Loucy (cell line): ENCODE data around the gene SAMD1.

Experiments used
- H2AFZ ChIP-seq: fragments of 200-600 bp; sonication (generic); 2 replicates; pipeline ENCODE4 v1.6.0; 2016; ENCODE audit warnings: antibody characterized with exemption, mild to moderate bottlenecking, low read length, moderate library complexity
- H3F3A ChIP-seq: fragments of 200-600 bp; 2 replicates; pipeline ENCODE4 v1.6.0; 2016; ENCODE audit warnings: antibody characterized with exemption, low read depth, mild to moderate bottlenecking
- H3K27me3 ChIP-seq: fragments of 200-600 bp; sonication (generic); 2 replicates; pipeline ENCODE4 v1.6.1; 2014; ENCODE audit warnings: low read length, mild to moderate bottlenecking; ENCODE audit not compliant: insufficient read depth, poor library complexity, severe bottlenecking
- H3K36me3 ChIP-seq: fragments of 200-600 bp; sonication (generic); 2 replicates; pipeline ENCODE4 v1.6.1; 2016; ENCODE audit warnings: low read length; ENCODE audit not compliant: insufficient read depth
- H3K4me1 ChIP-seq: fragments of 200-600 bp; sonication (generic); 2 replicates; pipeline ENCODE4 v1.5.1; 2014; ENCODE audit warnings: low read length, mild to moderate bottlenecking; ENCODE audit not compliant: insufficient read depth, poor library complexity, severe bottlenecking
- H3K4me2 ChIP-seq: fragments of 200-600 bp; sonication (generic); 2 replicates; pipeline ENCODE4 v1.6.0; 2014; ENCODE audit warnings: antibody characterized with exemption, low read length, low read depth, mild to moderate bottlenecking; ENCODE audit not compliant: poor library complexity, severe bottlenecking
- H3K4me3 ChIP-seq: fragments of 200-600 bp; sonication (generic); 2 replicates; pipeline ENCODE4 v1.5.1; 2014; ENCODE audit warnings: low read length, mild to moderate bottlenecking, mixed read lengths; ENCODE audit not compliant: poor library complexity, severe bottlenecking
- H3K79me2 ChIP-seq: fragments of 200-600 bp; sonication (generic); 2 replicates; pipeline ENCODE4 v1.6.1; 2014; ENCODE audit warnings: low read length; ENCODE audit not compliant: insufficient read depth
- H3K9ac ChIP-seq: fragments of 200-600 bp; sonication (generic); 2 replicates; pipeline ENCODE4 v1.6.0; 2014; ENCODE audit warnings: mild to moderate bottlenecking, low read depth, low read length, moderate library complexity; ENCODE audit not compliant: poor library complexity, severe bottlenecking
- H3K9me2 ChIP-seq: fragments of 200-600 bp; sonication (generic); replicated peaks from 2 replicates; pipeline ENCODE4 v1.6.1; 2016; ENCODE audit warnings: low read depth, low read length, mixed read lengths
- H3K9me3 ChIP-seq: fragments of 200-600 bp; sonication (generic); 2 replicates; pipeline ENCODE4 v1.6.1; 2014; ENCODE audit warnings: mild to moderate bottlenecking, antibody characterized with exemption, low read length, low read depth; ENCODE audit not compliant: insufficient read depth
- H4K20me1 ChIP-seq: fragments of 200-600 bp; sonication (generic); 2 replicates; pipeline ENCODE4 v1.6.0; 2014; ENCODE audit warnings: antibody characterized with exemption, low read length, mild to moderate bottlenecking; ENCODE audit not compliant: insufficient read depth, poor library complexity, severe bottlenecking
- EZH2phosphoT487 ChIP-seq: fragments of 200-600 bp; IDR thresholded peaks from 2 replicates; pipeline ENCODE4 v1.6.1; 2018; ENCODE audit warnings: antibody characterized with exemption, mild to moderate bottlenecking, moderate library complexity, borderline replicate concordance
- TF ChIP-seq, protein P1 (sequence below): fragments of 200-600 bp; sonication (generic); conservative IDR thresholded peaks from 2 replicates; pipeline ENCODE4 v1.5.1; 2014; ENCODE audit warnings: mild to moderate bottlenecking, antibody characterized with exemption, low read length

The SAMD1 gene

DNA sequence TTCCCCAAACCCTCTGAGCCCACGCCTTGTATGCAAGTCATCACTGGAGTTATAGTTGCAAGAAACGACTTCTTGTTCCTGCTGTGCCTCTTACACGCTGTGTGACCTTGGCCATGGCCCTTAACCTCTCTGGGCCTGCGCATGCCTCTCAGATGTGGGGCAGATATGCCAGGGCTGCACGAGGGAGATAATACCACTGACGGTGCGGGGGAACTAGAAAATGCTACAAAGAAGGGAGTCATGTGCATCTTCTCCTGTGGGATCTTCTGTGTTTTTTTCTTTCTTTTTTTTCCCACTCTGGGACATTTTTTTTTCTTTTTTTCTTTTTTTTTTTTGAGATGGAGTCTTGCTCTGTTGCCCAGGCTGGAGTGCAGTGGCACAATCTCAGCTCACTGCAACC, 4.3 kb upstream of the SAMD1 start:
- H3K9me2 ChIP-seq: no peaks in the 10 kb centered on the region
- H3K9me3 ChIP-seq: no peaks in the 10 kb centered on the region
- H2AFZ ChIP-seq: no peak overlapping the region
- H3K9ac ChIP-seq: no peak overlapping the region
- H3K79me2 ChIP-seq: 0 out of 2 replicates have a peak, but pooled peaks cover 5% of the 10 kb centered on the region
- no peak overlapping the region for H3K4me3 ChIP-seq
- no peak for TF ChIP-seq EZH2phosphoT487
- TF ChIP-seq, protein P1, sequence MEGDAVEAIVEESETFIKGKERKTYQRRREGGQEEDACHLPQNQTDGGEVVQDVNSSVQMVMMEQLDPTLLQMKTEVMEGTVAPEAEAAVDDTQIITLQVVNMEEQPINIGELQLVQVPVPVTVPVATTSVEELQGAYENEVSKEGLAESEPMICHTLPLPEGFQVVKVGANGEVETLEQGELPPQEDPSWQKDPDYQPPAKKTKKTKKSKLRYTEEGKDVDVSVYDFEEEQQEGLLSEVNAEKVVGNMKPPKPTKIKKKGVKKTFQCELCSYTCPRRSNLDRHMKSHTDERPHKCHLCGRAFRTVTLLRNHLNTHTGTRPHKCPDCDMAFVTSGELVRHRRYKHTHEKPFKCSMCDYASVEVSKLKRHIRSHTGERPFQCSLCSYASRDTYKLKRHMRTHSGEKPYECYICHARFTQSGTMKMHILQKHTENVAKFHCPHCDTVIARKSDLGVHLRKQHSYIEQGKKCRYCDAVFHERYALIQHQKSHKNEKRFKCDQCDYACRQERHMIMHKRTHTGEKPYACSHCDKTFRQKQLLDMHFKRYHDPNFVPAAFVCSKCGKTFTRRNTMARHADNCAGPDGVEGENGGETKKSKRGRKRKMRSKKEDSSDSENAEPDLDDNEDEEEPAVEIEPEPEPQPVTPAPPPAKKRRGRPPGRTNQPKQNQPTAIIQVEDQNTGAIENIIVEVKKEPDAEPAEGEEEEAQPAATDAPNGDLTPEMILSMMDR: no peak
- no peaks in the 10 kb centered on the region for H4K20me1 ChIP-seq
- H3K4me1 ChIP-seq: peaks cover 12% of the 10 kb centered on the region
- no peaks in the 10 kb centered on the region for H3F3A ChIP-seq
- H3K4me2 ChIP-seq: no peak overlapping the region
- H3K36me3 ChIP-seq: no peaks in the 10 kb centered on the region
- H3K27me3 ChIP-seq: no peaks in the 10 kb centered on the region

DNA sequence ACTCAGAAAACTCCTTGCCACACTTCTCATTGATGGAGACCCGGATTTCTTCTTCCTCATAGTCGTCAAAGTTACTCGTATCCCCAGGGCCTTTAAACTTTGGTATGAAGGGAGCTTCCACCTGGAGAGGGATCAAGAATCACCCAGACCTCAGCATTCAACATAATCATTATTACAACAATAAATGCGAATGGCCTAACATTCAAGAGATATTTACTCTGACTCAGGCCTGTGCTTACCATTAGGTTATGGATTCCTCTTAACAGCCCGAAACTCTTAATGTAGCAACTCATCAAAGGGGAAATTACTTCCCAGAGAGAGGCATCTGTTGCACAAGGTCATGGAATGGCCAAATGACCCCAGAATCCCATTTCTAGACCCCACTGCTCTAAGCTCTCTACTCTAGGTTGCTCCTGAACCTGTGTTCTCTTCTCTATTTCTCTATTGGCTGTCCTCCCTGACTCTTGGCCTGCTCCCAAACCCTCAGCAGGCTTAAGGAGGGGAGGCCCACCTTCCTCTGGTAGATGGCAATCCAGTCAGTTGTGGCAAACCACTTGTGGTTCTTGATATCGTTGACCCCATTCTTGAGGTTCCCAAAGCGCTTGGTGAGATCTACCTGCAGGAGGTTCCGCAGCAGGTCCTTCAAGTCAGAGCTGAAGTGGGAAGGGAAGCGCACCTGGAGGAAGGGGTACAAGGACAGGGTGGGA, 2.7 kb upstream of the SAMD1 start:
- no peak overlapping the region for H3K9ac ChIP-seq
- peaks cover 11% of the 10 kb centered on the region for H4K20me1 ChIP-seq
- no peak overlapping the region for H3K4me3 ChIP-seq

DNA sequence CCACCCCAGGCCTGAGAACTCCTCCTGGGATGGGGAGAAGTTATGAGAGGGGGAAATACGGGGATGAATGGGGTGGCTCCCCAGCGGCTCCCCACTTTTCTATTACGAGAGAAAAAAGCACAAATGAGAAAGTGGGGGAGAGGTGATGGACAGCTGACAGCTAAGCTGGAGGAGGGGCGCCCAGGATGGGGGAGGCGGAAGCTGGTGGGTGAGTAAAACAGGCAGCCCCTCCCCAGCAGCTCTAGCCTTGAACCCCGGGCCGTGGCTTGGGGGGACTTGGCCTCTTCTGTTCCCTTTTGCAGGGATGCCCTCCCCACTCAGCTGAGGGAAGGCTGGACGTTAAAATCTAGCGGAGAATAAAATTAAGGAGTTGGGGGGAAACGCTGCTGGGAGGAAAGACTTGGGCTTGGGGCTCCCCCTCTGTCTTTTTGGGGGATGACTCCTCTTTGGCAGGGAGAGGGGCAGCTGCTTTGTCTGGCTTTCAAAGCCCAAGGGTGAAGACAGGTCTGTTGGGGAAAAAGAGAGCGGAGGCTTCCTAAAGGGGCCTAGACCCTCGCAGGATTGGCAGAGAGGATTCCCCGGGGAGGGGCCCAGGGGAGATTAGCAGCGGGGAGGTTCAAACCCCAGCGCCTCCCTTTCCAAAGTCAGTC, 1.4 kb upstream of the SAMD1 start:
- peak overlapping the region; percentile 82 for H3K4me3 ChIP-seq
- no peak for TF ChIP-seq EZH2phosphoT487
- TF ChIP-seq, protein P1: no peak
- H3K9me2 ChIP-seq: no peaks in the 10 kb centered on the region
- peaks cover 17% of the 10 kb centered on the region; the same call in 1 of the 2 replicates for H3K79me2 ChIP-seq
- peak overlapping the region; percentile 78 for H2AFZ ChIP-seq
- no peaks in the 10 kb centered on the region for H3K27me3 ChIP-seq
- no peaks in the 10 kb centered on the region; the same call in 1 of the 2 replicates for H3F3A ChIP-seq
- H3K4me1 ChIP-seq: peaks cover 17% of the 10 kb centered on the region
- H3K36me3 ChIP-seq: no peaks in the 10 kb centered on the region; the same call in 1 of the 2 replicates
- H3K9me3 ChIP-seq: no peaks in the 10 kb centered on the region
- peaks cover 11% of the 10 kb centered on the region for H4K20me1 ChIP-seq
- peak overlapping the region; percentile 72 for H3K9ac ChIP-seq
- H3K4me2 ChIP-seq: peak overlapping the region; percentile 91

More for the DNA sequence above, 2.7 kb upstream of the SAMD1 start:
- no peaks in the 10 kb centered on the region; the same call in 1 of the 2 replicates for H3K36me3 ChIP-seq
- no peaks in the 10 kb centered on the region for H3K27me3 ChIP-seq
- no peak overlapping the region for H2AFZ ChIP-seq
- H3K4me1 ChIP-seq: peaks cover 17% of the 10 kb centered on the region
- H3F3A ChIP-seq: no peaks in the 10 kb centered on the region
- TF ChIP-seq, protein P1: no peak
- no peak for TF ChIP-seq EZH2phosphoT487
- no peaks in the 10 kb centered on the region for H3K9me3 ChIP-seq
- no peak overlapping the region for H3K4me2 ChIP-seq
- H3K79me2 ChIP-seq: peaks cover 17% of the 10 kb centered on the region; the same call in 1 of the 2 replicates
- no peaks in the 10 kb centered on the region for H3K9me2 ChIP-seq
